Body of pancreas (tissue), 4 donors: ENCODE data around the gene NPHP4. TPM values are rescaled to one million over a fixed set of nuclear protein-coding genes. Genes with fewer than 3 reads are reported as not detected.

Experiments used
- ATAC-seq: fragments of 150-250 bp; one replicate; pipeline ENCODE4 v1.9.1; 2016
- DNase-seq, 4 donors: peaks; one replicate each; pipeline ENCODE4 v3.0.0-alpha.2; 2019
- H3K27ac ChIP-seq, 4 donors: fragments of 200-600 bp; sonication (generic); 1 replicate in 3 of 4; 2 replicates in 1 of 4; pipeline versions ENCODE4 v1.5.1 to v1.6.1; 2016 to 2019; ENCODE audit warnings: mild to moderate bottlenecking in 1 of 4, mixed read lengths in 1 of 4, moderate library complexity in 1 of 4
- H3K27me3 ChIP-seq, 2 donors: fragments of 200-600 bp; sonication (generic); one replicate each; pipeline ENCODE4 v1.6.0; 2016; ENCODE audit warnings: mild to moderate bottlenecking in 1 of 2
- H3K36me3 ChIP-seq, 2 donors: fragments of 200-600 bp; sonication (generic); replicated peaks in 1 of 2; 2 replicates each; pipeline ENCODE4 v1.5.1; 2016; ENCODE audit warnings: low read depth in 2 of 2; ENCODE audit not compliant: insufficient read depth in 1 of 2
- H3K4me1 ChIP-seq: fragments of 200-600 bp; sonication (generic); one replicate; pipeline ENCODE4 v1.6.0; 2016
- H3K4me3 ChIP-seq, 2 donors: fragments of 200-600 bp; sonication (generic); 1 replicate in 1 of 2; 2 replicates in 1 of 2; pipeline ENCODE4 v1.5.1; 2016 to 2019
- H3K9me3 ChIP-seq, 3 donors: fragments of 200-600 bp; sonication (generic); 1 replicate in 2 of 3; 2 replicates in 1 of 3; pipeline ENCODE4 v1.5.1; 2016
- POLR2A ChIP-seq, 3 donors: fragments of 450-650 bp; IDR thresholded peaks; one replicate each; pipeline ENCODE4 v1.6.1; 2016; ENCODE audit warnings: antibody characterized with exemption in 3 of 3, mild to moderate bottlenecking in 2 of 3
- WGBS, 2 donors: methylation state at CpG; one replicate each; pipeline ENCODE4 v1.1.5; 2017; 5-methylcytosine and 5-hydroxymethylcytosine counted together
- intact Hi-C: fragments of 100-400 bp; cut with DNase I; formaldehyde crosslinking; loops from one replicate; pipeline ENCODE4 v1.15.1; 2023
- total RNA-seq, 2 donors: library from RNA; depleted of rRNA; stranded (reverse); fragments of >200 nt; gene quantifications; one replicate each; pipeline ENCODE4 v1.1.0, GENCODE V29; 2016
- TF ChIP-seq, protein P1 (sequence below), 7 experiments: fragments of 450-650 bp in 4 of 7; fragments of 200-600 bp in 3 of 7; sonication (generic) in 3 of 7; IDR thresholded peaks; one replicate each; pipeline ENCODE4 v1.5.1; 2016 to 2019; ENCODE audit warnings: antibody characterized with exemption in 7 of 7

Gene NPHP4
- total RNA-seq, 2 donors from 2014 or later: 10.4 to 48.5 TPM

DNA sequence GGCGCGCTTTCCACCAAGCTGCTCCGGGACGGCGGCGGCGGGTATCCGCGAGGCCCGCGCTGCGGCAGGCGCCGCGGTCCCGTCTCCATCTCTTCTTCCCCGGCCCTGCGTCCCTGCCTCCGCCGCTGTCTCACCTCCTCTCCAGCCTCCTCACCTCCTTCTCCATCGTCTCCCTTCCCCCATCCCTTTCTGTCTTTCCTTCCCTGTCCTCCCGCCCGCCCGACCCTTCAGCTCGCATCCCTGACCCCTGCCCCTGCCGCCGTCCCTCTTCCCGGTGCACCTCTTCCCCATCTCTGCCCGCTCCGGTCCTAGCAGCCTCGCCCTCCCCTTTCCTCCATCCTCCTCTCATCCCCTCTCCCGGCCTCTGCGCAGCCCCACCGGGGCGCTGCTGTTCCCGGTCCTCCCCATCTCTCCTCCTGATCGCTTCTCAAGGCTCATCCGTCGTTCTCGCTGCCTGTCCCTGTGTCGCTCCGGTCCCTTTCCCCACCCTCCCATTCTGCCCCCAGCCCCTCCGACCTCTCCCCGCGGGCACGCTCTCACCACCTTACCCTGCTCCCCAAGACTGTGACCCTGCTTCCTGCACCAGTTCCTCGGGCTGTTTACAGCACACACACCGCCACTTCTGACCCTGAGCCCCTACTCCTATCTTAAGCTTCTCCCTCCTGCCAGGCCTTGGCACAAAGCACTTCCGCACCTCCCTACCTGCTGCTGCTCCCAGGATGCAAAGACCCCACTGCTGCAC is 760 bp upstream of the NPHP4 start:
- peak overlapping the region; percentile 43 to 90 for H3K4me3 ChIP-seq
- ATAC-seq: peak; percentile 1
- no peak for DNase-seq
- peak overlapping the region in 1 of 4 donors; percentile 93 for H3K27ac ChIP-seq
- H3K4me1 ChIP-seq: peaks cover 19% of the 10 kb centered on the region
- intact Hi-C loops: no loop called here
- H3K36me3 ChIP-seq: no peaks in the 10 kb centered on the region
- H3K27me3 ChIP-seq: no peaks in the 10 kb centered on the region
- WGBS, 2 donors: 1 to 5% methylated on average over 42 to 49 of the region's 49 CpGs
- H3K9me3 ChIP-seq: no peaks in the 10 kb centered on the region
- no peak for TF ChIP-seq POLR2A (IDR thresholded peaks at IDR 0.05)
- TF ChIP-seq, protein P1, sequence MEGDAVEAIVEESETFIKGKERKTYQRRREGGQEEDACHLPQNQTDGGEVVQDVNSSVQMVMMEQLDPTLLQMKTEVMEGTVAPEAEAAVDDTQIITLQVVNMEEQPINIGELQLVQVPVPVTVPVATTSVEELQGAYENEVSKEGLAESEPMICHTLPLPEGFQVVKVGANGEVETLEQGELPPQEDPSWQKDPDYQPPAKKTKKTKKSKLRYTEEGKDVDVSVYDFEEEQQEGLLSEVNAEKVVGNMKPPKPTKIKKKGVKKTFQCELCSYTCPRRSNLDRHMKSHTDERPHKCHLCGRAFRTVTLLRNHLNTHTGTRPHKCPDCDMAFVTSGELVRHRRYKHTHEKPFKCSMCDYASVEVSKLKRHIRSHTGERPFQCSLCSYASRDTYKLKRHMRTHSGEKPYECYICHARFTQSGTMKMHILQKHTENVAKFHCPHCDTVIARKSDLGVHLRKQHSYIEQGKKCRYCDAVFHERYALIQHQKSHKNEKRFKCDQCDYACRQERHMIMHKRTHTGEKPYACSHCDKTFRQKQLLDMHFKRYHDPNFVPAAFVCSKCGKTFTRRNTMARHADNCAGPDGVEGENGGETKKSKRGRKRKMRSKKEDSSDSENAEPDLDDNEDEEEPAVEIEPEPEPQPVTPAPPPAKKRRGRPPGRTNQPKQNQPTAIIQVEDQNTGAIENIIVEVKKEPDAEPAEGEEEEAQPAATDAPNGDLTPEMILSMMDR (IDR thresholded peaks at IDR 0.05): no peak

DNA sequence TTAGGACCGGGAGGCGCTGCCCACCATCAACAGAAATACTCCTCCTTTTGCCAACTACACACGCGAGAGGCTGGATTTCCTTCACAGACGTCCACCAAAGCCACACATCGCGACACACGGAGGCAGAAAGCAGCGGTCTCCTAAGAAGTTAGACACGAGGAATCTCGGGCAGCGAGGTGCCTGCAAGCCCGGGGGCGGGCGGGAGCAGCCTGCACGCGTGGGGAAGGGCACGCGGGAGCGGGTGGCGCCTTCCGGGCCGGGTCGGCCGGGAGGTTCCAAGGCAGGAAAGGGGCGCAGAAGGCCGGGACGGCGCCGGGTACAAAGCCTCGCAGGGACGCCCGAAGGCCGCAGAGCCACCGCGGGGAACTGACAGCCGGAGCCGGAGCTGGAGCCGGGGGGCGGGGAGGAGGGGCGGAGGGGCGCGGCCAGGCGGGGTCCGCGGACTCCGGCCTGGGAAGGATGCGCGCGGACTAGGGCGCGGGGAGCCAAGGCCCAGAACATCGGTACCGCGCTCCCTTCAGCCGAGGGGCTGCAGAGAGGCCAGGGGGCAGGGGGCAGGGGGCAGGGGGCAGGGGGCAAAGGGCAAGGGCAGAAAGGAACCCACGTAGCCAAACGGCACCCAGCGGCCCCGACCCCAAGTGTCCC is 722 bp downstream of the NPHP4 start:
- ATAC-seq (peak; percentile 34), DNase-seq (peak; percentile 35 to 53 (median 38))
- intact Hi-C loops: no loop called here
- H3K27me3 ChIP-seq: no peaks in the 10 kb centered on the region
- peak overlapping the region; percentile 57 to 93 (median 82) for H3K27ac ChIP-seq
- H3K4me1 ChIP-seq: peaks cover 19% of the 10 kb centered on the region
- 0% methylated on average over 10 to 57 of the region's 60 CpGs for WGBS, 2 donors
- TF ChIP-seq, protein P1 (IDR thresholded peaks at IDR 0.05): no peak
- no peak for TF ChIP-seq POLR2A (IDR thresholded peaks at IDR 0.05)
- no peaks in the 10 kb centered on the region for H3K9me3 ChIP-seq
- no peaks in the 10 kb centered on the region for H3K36me3 ChIP-seq
- H3K4me3 ChIP-seq: peak overlapping the region; percentile 82 to 90

DNA sequence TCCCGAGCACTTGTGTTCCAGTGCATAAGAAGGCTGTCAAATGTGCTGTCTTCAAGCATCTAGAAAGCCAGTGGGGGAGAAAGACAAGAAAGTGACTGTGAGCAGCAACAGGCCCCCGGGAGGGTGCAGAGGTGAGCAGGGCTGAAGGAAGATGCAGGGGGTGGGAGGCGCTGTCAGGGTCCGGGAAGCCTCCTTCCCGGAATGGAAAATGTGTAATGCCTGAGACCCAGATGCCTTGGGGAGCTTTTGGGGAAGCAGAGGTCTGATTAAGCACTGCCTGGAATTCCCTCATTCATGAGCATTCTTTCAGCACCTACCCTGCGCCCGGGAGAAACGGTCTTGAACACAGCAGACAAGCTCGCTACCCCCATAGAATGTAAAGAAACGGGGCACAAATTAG is 1.3 kb downstream of the NPHP4 start:
- DNase-seq (no peak), ATAC-seq (no peak)
- H3K36me3 ChIP-seq: no peaks in the 10 kb centered on the region
- H3K4me1 ChIP-seq: peaks cover 19% of the 10 kb centered on the region
- no peak overlapping the region for H3K4me3 ChIP-seq
- intact Hi-C loops: no loop called here
- TF ChIP-seq POLR2A (IDR thresholded peaks at IDR 0.05): no peak
- TF ChIP-seq, protein P1 (IDR thresholded peaks at IDR 0.05): no peak
- no peaks in the 10 kb centered on the region for H3K27me3 ChIP-seq
- H3K9me3 ChIP-seq: no peaks in the 10 kb centered on the region
- 45 to 53% methylated on average over 10 of the region's 10 CpGs for WGBS, 2 donors
- no peak overlapping the region for H3K27ac ChIP-seq

DNA sequence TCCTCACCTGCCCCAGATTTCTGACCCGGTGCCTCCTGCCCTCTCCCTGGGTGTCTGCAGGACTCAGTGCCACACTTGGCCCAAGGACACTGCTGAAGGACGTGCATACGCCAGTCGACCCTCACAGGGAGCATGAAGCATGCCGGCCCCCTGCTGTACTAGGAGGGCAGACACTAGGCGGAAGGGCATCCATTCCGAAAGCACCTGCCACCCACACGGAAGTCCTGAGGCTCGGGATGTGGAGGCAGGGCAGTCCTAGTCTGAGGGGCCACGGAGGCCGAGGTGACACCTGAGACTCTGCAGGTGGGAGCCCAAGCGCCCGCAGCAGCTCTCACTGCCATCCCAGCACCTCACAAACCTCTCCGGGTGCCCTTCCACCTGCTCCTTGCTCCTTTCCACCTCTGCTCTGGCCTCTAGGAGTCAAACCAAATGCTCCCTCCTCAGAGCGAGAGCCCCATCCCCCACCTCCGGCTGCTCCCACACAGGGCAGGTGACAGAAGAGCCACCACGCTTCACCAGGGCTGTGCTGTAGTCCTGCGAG is 2.4 kb downstream of the NPHP4 start:
- no peak overlapping the region for H3K27ac ChIP-seq
- intact Hi-C loops: no loop called here
- 93 to 97% methylated on average over 4 to 18 of the region's 18 CpGs for WGBS, 2 donors
- no peak for DNase-seq
- no peak overlapping the region for H3K4me3 ChIP-seq
- no peaks in the 10 kb centered on the region for H3K36me3 ChIP-seq
- no peak for ATAC-seq
- peaks cover 19% of the 10 kb centered on the region for H3K4me1 ChIP-seq
- H3K27me3 ChIP-seq: no peaks in the 10 kb centered on the region
- H3K9me3 ChIP-seq: no peaks in the 10 kb centered on the region
- no peak for TF ChIP-seq POLR2A (IDR thresholded peaks at IDR 0.05)
- TF ChIP-seq, protein P1 (IDR thresholded peaks at IDR 0.05): no peak
